ENCODE data around the gene CACNA2D3. TPM values are rescaled to one million over a fixed set of nuclear protein-coding genes. Genes with fewer than 3 reads are reported as not detected.

Gene CACNA2D3
- total RNA-seq, 1 donor from 2014 or later = 0.70 TPM

DNA sequence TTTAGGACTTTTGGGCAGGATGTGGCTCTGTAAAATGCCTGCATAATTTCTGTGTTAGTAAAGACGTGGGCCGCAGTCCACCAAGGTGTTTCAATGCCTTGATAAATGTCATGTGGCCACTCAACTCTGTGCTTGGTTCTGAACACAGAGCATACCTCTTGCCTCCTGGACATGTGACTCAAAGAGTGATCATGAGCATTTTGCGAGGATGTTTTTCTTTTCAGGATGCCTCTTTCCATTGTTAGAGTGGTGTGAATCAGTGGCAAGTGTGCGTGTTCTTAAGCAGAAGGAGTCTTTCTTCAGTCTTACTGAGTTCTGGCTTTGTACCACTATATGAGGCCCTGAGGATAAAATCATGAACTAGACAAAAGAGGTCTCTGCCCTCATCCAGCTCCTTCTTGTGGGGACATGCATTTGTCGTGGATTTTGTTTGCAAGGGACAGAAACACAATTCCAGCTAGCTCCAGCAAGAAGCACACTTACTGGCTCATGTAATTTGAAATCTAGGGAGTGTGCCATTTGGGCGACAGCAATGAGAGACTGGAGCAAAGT is 442.1 kb downstream of the CACNA2D3 start:
- Histone ChIP-seq H3K9ac (ENCODE audit: low read length) (no peak overlapping the region), H3K9me3 (ENCODE audit: insufficient read depth, low read depth, low read length) (no peaks in the 10 kb centered on the region), H4K20me1 (ENCODE audit: insufficient read depth, low read length) (no peaks in the 10 kb centered on the region), H3K27me3 (ENCODE audit: insufficient read depth, low read length) (no peaks in the 10 kb centered on the region), H3K36me3 (ENCODE audit: insufficient read depth, low read length) (no peaks in the 10 kb centered on the region), H3K4me3 (ENCODE audit: insufficient read depth, low read depth, low read length) (no peak overlapping the region), H3K4me1 (ENCODE audit: insufficient read depth, low read length) (no peaks in the 10 kb centered on the region), H3K27ac (ENCODE audit: low read depth, low read length) (no peak overlapping the region), H3K79me2 (ENCODE audit: insufficient read depth, low read length) (no peaks in the 10 kb centered on the region), H2AFZ (ENCODE audit: low read depth, low read length) (no peak overlapping the region), H3K4me2 (ENCODE audit: low read length) (no peak overlapping the region)
- Mint-ChIP-seq H3K4me1 (ENCODE audit: low read depth, unreplicated experiment) (no peaks in the 10 kb centered on the region), H3K27me3 (ENCODE audit: low read depth, unreplicated experiment) (no peaks in the 10 kb centered on the region), H3K4me3 (ENCODE audit: unreplicated experiment) (no peak overlapping the region), H3K27ac (ENCODE audit: unreplicated experiment) (no peak overlapping the region), H3K9me3 (ENCODE audit: unreplicated experiment) (no peaks in the 10 kb centered on the region), H3K36me3 (ENCODE audit: low read depth, unreplicated experiment) (peaks cover 1% of the 10 kb centered on the region)
- TF ChIP-seq EZH2 (IDR thresholded peaks at IDR 0.05; ENCODE audit: insufficient read depth, low read length) = no peak
- TF ChIP-seq, protein P1, sequence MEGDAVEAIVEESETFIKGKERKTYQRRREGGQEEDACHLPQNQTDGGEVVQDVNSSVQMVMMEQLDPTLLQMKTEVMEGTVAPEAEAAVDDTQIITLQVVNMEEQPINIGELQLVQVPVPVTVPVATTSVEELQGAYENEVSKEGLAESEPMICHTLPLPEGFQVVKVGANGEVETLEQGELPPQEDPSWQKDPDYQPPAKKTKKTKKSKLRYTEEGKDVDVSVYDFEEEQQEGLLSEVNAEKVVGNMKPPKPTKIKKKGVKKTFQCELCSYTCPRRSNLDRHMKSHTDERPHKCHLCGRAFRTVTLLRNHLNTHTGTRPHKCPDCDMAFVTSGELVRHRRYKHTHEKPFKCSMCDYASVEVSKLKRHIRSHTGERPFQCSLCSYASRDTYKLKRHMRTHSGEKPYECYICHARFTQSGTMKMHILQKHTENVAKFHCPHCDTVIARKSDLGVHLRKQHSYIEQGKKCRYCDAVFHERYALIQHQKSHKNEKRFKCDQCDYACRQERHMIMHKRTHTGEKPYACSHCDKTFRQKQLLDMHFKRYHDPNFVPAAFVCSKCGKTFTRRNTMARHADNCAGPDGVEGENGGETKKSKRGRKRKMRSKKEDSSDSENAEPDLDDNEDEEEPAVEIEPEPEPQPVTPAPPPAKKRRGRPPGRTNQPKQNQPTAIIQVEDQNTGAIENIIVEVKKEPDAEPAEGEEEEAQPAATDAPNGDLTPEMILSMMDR (IDR thresholded peaks at IDR 0.05; ENCODE audit: insufficient read depth, low read depth, low read length) = no peak
- FAIRE-seq (no peak), DNase-seq (ENCODE audit: low read depth) (no peak)

- no peak for FAIRE-seq
- no peaks in the 10 kb centered on the region for H3K9me3 ChIP-seq (ENCODE audit: insufficient read depth, low read depth, low read length)
- H4K20me1 ChIP-seq (ENCODE audit: insufficient read depth, low read length) = no peaks in the 10 kb centered on the region
- no peak overlapping the region for H3K9ac ChIP-seq (ENCODE audit: low read length)
- no peak overlapping the region for H3K4me3 Mint-ChIP-seq (ENCODE audit: unreplicated experiment)
- peaks cover 1% of the 10 kb centered on the region for H3K36me3 Mint-ChIP-seq (ENCODE audit: low read depth, unreplicated experiment)
- H3K27me3 ChIP-seq (ENCODE audit: insufficient read depth, low read length) = no peaks in the 10 kb centered on the region
- H3K9me3 Mint-ChIP-seq (ENCODE audit: unreplicated experiment) = no peaks in the 10 kb centered on the region
- no peaks in the 10 kb centered on the region for H3K36me3 ChIP-seq (ENCODE audit: insufficient read depth, low read length)
- no peak for DNase-seq (ENCODE audit: low read depth)
- H2AFZ ChIP-seq (ENCODE audit: low read depth, low read length) = no peak overlapping the region
- H3K79me2 ChIP-seq (ENCODE audit: insufficient read depth, low read length) = no peaks in the 10 kb centered on the region
- H3K27me3 Mint-ChIP-seq (ENCODE audit: low read depth, unreplicated experiment) = no peaks in the 10 kb centered on the region
- H3K4me1 Mint-ChIP-seq (ENCODE audit: low read depth, unreplicated experiment) = no peaks in the 10 kb centered on the region
- no peak overlapping the region for H3K27ac Mint-ChIP-seq (ENCODE audit: unreplicated experiment)
- H3K4me1 ChIP-seq (ENCODE audit: insufficient read depth, low read length) = no peaks in the 10 kb centered on the region
- no peak overlapping the region for H3K4me2 ChIP-seq (ENCODE audit: low read length)
- no peak for TF ChIP-seq EZH2 (IDR thresholded peaks at IDR 0.05; ENCODE audit: insufficient read depth, low read length)
- TF ChIP-seq, protein P1 (IDR thresholded peaks at IDR 0.05; ENCODE audit: insufficient read depth, low read depth, low read length) = no peak
- no peak overlapping the region for H3K27ac ChIP-seq (ENCODE audit: low read depth, low read length)
- no peak overlapping the region for H3K4me3 ChIP-seq (ENCODE audit: insufficient read depth, low read depth, low read length)
Measured at GRCh38 chr3:54565956-54566355, 443.6 kb downstream of the CACNA2D3 start.

- TF ChIP-seq, protein P1 (IDR thresholded peaks at IDR 0.05; ENCODE audit: insufficient read depth, low read depth, low read length) = no peak
- no peak for TF ChIP-seq EZH2 (IDR thresholded peaks at IDR 0.05; ENCODE audit: insufficient read depth, low read length)
- Histone ChIP-seq H3K36me3 (ENCODE audit: insufficient read depth, low read length) (no peaks in the 10 kb centered on the region), H3K27me3 (ENCODE audit: insufficient read depth, low read length) (no peaks in the 10 kb centered on the region), H2AFZ (ENCODE audit: low read depth, low read length) (no peak overlapping the region), H3K9ac (ENCODE audit: low read length) (no peak overlapping the region), H3K4me2 (ENCODE audit: low read length) (no peak overlapping the region), H3K9me3 (ENCODE audit: insufficient read depth, low read depth, low read length) (no peaks in the 10 kb centered on the region), H3K27ac (ENCODE audit: low read depth, low read length) (no peak overlapping the region), H3K4me3 (ENCODE audit: insufficient read depth, low read depth, low read length) (no peak overlapping the region), H3K4me1 (ENCODE audit: insufficient read depth, low read length) (no peaks in the 10 kb centered on the region), H4K20me1 (ENCODE audit: insufficient read depth, low read length) (no peaks in the 10 kb centered on the region), H3K79me2 (ENCODE audit: insufficient read depth, low read length) (no peaks in the 10 kb centered on the region)
- peaks cover 8% of the 10 kb centered on the region for H3K4me1 Mint-ChIP-seq (ENCODE audit: low read depth, unreplicated experiment)
- no peak overlapping the region for H3K4me3 Mint-ChIP-seq (ENCODE audit: unreplicated experiment)
- H3K36me3 Mint-ChIP-seq (ENCODE audit: low read depth, unreplicated experiment) = peaks cover 1% of the 10 kb centered on the region
- DNase-seq (ENCODE audit: low read depth) (no peak), FAIRE-seq (no peak)
- no peaks in the 10 kb centered on the region for H3K27me3 Mint-ChIP-seq (ENCODE audit: low read depth, unreplicated experiment)
- no peak overlapping the region for H3K27ac Mint-ChIP-seq (ENCODE audit: unreplicated experiment)
- no peaks in the 10 kb centered on the region for H3K9me3 Mint-ChIP-seq (ENCODE audit: unreplicated experiment)
Measured at GRCh38 chr3:54567949-54568348, 445.6 kb downstream of the CACNA2D3 start.
